T-helper 2 cell treated with Interferon-gamma antibody and Interleukin-4, amounts not matched to agents 5 μg/mL and 100 μg/mL, for 36 hours (primary cell): ENCODE results near the gene GPR15.
A peak's percentile ranks its signal among the peaks of the same experiment; 100 is the strongest.

Experiments
- DNase-seq: peaks from one replicate; pipeline ENCODE4 v3.0.0; 2021; ENCODE audit warnings: low spot score
- H3K27ac Mint-ChIP-seq: one replicate; pipeline ENCODE4 v1.8.0; 2021; ENCODE audit warnings: mild to moderate bottlenecking, mixed read lengths
- H3K27me3 Mint-ChIP-seq: one replicate; pipeline ENCODE4 v1.8.0; 2021; ENCODE audit warnings: low read depth, mixed read lengths
- H3K36me3 Mint-ChIP-seq: one replicate; pipeline ENCODE4 v1.8.0; 2021; ENCODE audit warnings: low read depth, mixed read lengths
- H3K4me1 Mint-ChIP-seq: one replicate; pipeline ENCODE4 v1.8.0; 2021; ENCODE audit warnings: low read depth, mixed read lengths
- H3K4me3 Mint-ChIP-seq: one replicate; pipeline ENCODE4 v1.8.0; 2022; ENCODE audit warnings: mild to moderate bottlenecking, moderate library complexity, mixed read lengths
- H3K9me3 Mint-ChIP-seq: one replicate; pipeline ENCODE4 v1.8.0; 2021; ENCODE audit warnings: mixed read lengths

The GPR15 gene

GRCh38 chr3:98540346-98540745 lies 8.6 kb downstream of the GPR15 start:
- Mint-ChIP-seq H3K27me3 (no peaks in the 10 kb centered on the region), H3K9me3 (peaks cover 12% of the 10 kb centered on the region), H3K4me3 (peak overlapping the region; percentile 52), H3K27ac (peak overlapping the region; percentile 76), H3K4me1 (peaks cover 64% of the 10 kb centered on the region), H3K36me3 (peaks cover 37% of the 10 kb centered on the region)
- DNase-seq = peak; percentile 43

- peak; percentile 12 for DNase-seq
- Mint-ChIP-seq H3K4me3 (peak overlapping the region; percentile 58), H3K36me3 (peaks cover 32% of the 10 kb centered on the region), H3K4me1 (peaks cover 63% of the 10 kb centered on the region), H3K27me3 (no peaks in the 10 kb centered on the region), H3K9me3 (peaks cover 12% of the 10 kb centered on the region), H3K27ac (peak overlapping the region; percentile 85)
Observed at GRCh38 chr3:98541695-98542094, 9.9 kb downstream of the GPR15 start.

GRCh38 chr3:98542623-98543022 lies 10.8 kb downstream of the GPR15 start:
- H3K27me3 Mint-ChIP-seq = no peaks in the 10 kb centered on the region
- H3K27ac Mint-ChIP-seq = peak overlapping the region; percentile 81
- no peak for DNase-seq
- peaks cover 12% of the 10 kb centered on the region for H3K9me3 Mint-ChIP-seq
- H3K4me3 Mint-ChIP-seq = peak overlapping the region; percentile 5
- peaks cover 58% of the 10 kb centered on the region for H3K4me1 Mint-ChIP-seq
- H3K36me3 Mint-ChIP-seq = peaks cover 25% of the 10 kb centered on the region

- Mint-ChIP-seq H3K36me3 (peaks cover 42% of the 10 kb centered on the region), H3K9me3 (peaks cover 12% of the 10 kb centered on the region), H3K27me3 (no peaks in the 10 kb centered on the region), H3K27ac (peak overlapping the region; percentile 90), H3K4me1 (peaks cover 67% of the 10 kb centered on the region), H3K4me3 (peak overlapping the region; percentile 74)
- peak; percentile 32 for DNase-seq
Observed at GRCh38 chr3:98545940-98546339, 14.2 kb downstream of the GPR15 start.

GRCh38 chr3:98548544-98548943 lies 16.8 kb downstream of the GPR15 start:
- Mint-ChIP-seq H3K36me3 (peaks cover 51% of the 10 kb centered on the region), H3K4me3 (no peak overlapping the region), H3K4me1 (peaks cover 72% of the 10 kb centered on the region), H3K27me3 (no peaks in the 10 kb centered on the region), H3K9me3 (no peaks in the 10 kb centered on the region), H3K27ac (no peak overlapping the region)
- no peak for DNase-seq

GRCh38 chr3:98550833-98551232 lies 19.1 kb downstream of the GPR15 start:
- H3K4me1 Mint-ChIP-seq = peaks cover 75% of the 10 kb centered on the region
- peak overlapping the region; percentile 83 for H3K4me3 Mint-ChIP-seq

GRCh38 chr3:98551236-98551635 lies 19.5 kb downstream of the GPR15 start:
- Mint-ChIP-seq H3K9me3 (no peaks in the 10 kb centered on the region), H3K27me3 (no peaks in the 10 kb centered on the region), H3K4me1 (peaks cover 75% of the 10 kb centered on the region), H3K4me3 (peak overlapping the region; percentile 83), H3K27ac (peak overlapping the region; percentile 95), H3K36me3 (peaks cover 59% of the 10 kb centered on the region)
- no peak for DNase-seq

More at GRCh38 chr3:98550833-98551232, 19.1 kb downstream of the GPR15 start:
- Mint-ChIP-seq H3K9me3 (no peaks in the 10 kb centered on the region), H3K27me3 (no peaks in the 10 kb centered on the region), H3K27ac (peak overlapping the region; percentile 13), H3K36me3 (peaks cover 56% of the 10 kb centered on the region)
- DNase-seq = no peak

GRCh38 chr3:98551754-98552153 lies 20.0 kb downstream of the GPR15 start:
- DNase-seq = no peak
- Mint-ChIP-seq H3K9me3 (no peaks in the 10 kb centered on the region), H3K4me1 (peaks cover 77% of the 10 kb centered on the region), H3K27ac (peak overlapping the region; percentile 95), H3K36me3 (peaks cover 59% of the 10 kb centered on the region), H3K27me3 (no peaks in the 10 kb centered on the region), H3K4me3 (peak overlapping the region; percentile 83)

- Mint-ChIP-seq H3K4me1 (peaks cover 83% of the 10 kb centered on the region), H3K36me3 (peaks cover 59% of the 10 kb centered on the region), H3K27ac (peak overlapping the region; percentile 95), H3K9me3 (no peaks in the 10 kb centered on the region), H3K4me3 (peak overlapping the region; percentile 83), H3K27me3 (no peaks in the 10 kb centered on the region)
- DNase-seq = no peak
Observed at GRCh38 chr3:98552232-98553020, 20.6 kb downstream of the GPR15 start.

GRCh38 chr3:98553021-98553563 lies 21.3 kb downstream of the GPR15 start:
- peak overlapping the region; percentile 95 for H3K27ac Mint-ChIP-seq
- H3K27me3 Mint-ChIP-seq = no peaks in the 10 kb centered on the region
- peaks cover 86% of the 10 kb centered on the region for H3K4me1 Mint-ChIP-seq
- H3K9me3 Mint-ChIP-seq = no peaks in the 10 kb centered on the region
- no peak for DNase-seq
- peaks cover 58% of the 10 kb centered on the region for H3K36me3 Mint-ChIP-seq
- H3K4me3 Mint-ChIP-seq = peak overlapping the region; percentile 83

- Mint-ChIP-seq H3K27ac (peak overlapping the region; percentile 95), H3K9me3 (no peaks in the 10 kb centered on the region), H3K4me1 (peaks cover 87% of the 10 kb centered on the region), H3K36me3 (peaks cover 51% of the 10 kb centered on the region), H3K4me3 (peak overlapping the region; percentile 83), H3K27me3 (no peaks in the 10 kb centered on the region)
- DNase-seq = no peak
Observed at GRCh38 chr3:98553753-98554152, 22.0 kb downstream of the GPR15 start.

GRCh38 chr3:98554580-98554979 lies 22.8 kb downstream of the GPR15 start:
- Mint-ChIP-seq H3K4me3 (peak overlapping the region; percentile 83), H3K9me3 (peaks cover 6% of the 10 kb centered on the region), H3K27ac (peak overlapping the region; percentile 95), H3K4me1 (peaks cover 87% of the 10 kb centered on the region), H3K27me3 (no peaks in the 10 kb centered on the region), H3K36me3 (peaks cover 53% of the 10 kb centered on the region)
- no peak for DNase-seq

- H3K27ac Mint-ChIP-seq = peak overlapping the region; percentile 95
- peaks cover 86% of the 10 kb centered on the region for H3K4me1 Mint-ChIP-seq
- peaks cover 53% of the 10 kb centered on the region for H3K36me3 Mint-ChIP-seq
- no peaks in the 10 kb centered on the region for H3K27me3 Mint-ChIP-seq
- H3K9me3 Mint-ChIP-seq = peaks cover 9% of the 10 kb centered on the region
- H3K4me3 Mint-ChIP-seq = peak overlapping the region; percentile 83
- DNase-seq = no peak
Observed at GRCh38 chr3:98555025-98555379, 23.2 kb downstream of the GPR15 start.
